ENCODE results near the gene SLBP.

SLBP gene

DNA sequence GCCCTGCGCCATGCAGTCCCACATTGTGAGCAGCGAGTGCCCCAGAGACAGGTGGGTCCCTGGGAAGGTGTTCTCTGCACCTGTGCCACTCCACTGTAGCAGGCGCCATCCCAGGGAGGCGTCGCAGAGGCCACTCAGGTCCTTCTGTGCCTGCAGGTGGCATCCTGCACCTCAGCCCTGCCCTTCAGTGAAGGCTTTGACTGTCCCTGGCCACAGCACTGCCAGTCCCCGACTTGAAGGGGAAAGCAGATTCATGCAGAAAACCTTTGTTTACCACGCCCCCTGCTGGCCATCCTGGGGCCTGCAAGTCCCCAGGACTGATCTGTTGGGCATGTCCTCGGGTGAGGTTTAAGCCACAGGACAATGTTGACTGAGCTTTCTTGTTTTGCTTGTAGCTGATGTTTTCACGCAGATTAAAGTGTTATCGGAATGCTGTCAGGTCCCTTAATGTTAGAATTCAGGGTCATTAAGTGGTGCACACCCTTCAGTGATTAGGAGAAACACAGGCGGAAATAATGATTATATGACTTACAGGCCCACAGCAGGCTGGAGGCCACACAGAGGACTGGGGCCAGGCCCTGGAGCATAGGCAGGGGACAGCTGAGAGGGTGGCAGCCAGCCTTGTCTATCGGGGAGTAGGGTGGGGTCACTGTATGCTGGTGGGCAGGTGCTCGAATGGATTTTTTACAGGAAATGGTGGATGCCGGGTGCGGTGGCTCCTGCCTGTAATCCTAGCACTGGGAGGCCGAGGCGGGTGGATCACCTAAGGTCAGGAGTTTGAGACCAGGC is 14.2 kb upstream of the SLBP start:
- DNase-seq, result peak; percentile 97

DNA sequence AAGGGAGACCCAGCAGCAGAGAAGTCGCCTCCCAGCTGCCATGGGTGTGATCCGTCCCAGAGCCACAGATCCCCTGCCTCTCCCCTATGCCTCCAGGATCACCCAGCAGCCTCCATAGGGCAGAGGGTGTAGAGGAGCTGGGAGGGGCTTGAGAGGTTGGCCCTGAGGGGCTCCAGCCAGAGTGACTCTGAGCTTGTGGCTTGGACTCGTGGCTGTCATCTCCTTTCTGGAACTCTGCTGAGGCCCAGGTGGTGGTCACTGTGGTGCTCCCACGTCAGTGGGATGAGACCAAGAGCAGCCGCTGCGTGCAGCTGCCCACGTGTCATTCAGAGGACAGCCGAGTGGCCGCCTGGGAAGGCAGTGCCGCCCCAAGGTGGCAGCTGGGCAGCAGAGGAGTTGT is 13.4 kb upstream of the SLBP start:
- no peak for DNase-seq

GRCh38 chr4:1723131-1723801 is 11.1 kb upstream of the SLBP start:
- DNase-seq, result peak; percentile 79

DNA sequence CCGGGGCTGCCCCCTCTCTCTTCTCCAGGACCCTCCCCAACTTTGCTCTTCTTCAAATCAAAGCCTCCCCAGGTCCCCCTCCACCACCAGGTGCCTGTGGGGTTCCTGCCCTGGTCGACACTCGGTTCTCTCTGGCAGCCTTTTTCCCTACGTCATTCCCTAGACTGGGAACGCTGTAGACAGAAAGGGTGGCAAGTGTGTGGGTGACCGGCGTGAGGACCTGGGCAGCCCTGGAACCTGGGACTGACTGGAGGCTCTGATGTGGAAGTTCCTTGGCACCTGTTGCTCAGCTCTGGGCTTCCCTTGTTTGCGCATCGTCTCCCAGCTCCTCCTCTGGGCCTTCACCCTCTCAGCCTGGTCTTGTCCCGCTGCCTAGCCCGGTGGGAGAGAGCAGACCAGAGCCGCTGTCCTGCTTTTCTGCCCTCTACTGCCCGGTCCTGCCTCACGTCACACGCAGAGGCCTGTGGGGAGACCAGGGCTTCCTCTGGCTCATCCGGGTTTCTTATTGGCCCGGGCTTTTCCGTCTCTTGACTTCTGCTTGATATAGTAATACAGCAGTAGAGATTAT is 10.5 kb upstream of the SLBP start:
- DNase-seq, result no peak

DNA sequence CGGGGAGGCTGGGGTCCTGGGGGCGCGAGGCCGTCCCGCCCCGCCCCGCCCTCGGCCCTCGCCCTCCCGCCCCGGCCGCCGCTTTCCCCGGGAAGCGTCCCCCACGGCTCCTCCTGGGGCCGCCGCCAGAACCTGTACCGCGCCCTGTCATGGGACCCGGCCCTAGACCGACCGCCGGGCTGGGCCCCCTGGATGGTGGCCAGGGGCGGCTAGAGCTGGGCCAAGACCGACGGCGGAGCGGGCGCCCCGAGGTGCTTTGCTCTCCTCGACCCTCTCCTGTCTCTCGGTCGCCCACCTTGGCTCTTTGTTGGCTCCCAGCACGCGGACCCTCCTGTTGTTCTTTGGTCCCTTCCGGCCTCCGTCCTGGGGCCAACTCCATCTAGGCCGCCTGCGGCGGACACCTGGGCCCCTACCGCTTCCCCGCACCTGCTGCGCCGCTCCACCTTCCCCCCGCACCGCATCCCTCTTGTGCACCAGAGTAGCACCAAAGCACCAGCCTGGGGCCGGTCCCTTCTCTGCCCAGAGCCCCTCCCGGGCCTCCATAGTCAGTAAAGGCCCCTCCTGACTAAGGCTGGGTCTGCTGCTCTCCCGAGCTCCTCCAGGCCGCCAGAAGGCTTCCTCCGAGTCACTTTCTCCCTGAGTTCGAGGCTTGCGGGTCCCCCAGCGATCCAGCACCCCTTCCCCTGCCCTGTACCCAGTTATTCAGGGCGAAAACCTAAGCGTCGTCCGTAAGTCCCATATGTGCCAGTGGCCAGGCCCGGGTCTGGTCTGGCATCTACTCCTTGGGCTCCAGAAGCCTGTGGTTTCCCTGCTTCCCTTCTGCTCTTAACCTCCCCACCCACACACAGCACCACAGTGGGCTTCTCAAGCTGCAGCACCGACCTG is 9.8 kb upstream of the SLBP start:
- no peak for DNase-seq

DNA sequence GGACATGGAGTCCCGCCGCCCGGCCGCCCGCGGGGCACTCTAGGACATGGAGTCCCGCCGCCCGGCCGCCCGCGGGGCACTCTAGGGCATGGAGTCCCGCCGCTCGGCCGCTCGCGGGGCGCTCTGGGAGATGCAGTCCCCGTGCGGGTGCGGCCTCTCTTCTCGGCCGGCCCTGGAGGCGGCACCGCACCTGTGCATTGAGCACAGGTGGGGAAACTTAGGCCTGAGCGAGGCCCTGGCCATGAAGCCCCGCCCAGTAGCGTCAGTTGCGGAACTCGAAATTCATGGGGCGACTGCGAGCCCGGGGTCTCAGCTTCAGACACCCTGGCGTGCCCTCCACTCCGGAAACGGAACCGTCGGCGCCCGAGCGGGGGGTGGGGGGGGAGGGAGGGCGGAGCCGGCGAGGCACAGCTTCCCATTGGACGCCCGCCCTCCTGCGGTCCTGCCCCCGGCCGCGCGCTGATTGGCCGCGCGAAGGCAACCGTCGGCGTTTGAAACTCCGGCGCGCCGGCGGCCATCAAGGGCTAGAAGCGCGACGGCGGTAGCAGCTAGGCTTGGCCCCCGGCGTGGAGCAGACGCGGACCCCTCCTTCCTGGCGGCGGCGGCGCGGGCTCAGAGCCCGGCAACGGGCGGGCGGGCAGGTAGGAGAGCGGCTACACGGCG is 9.0 kb upstream of the SLBP start, which contains the start of the genes TACC3 and TMEM129:
Gene TACC3 (plus strand): TSS at position 519 of the 663 bp plus-strand sequence. CDS start 1,901 bp downstream, outside the sequence.
Gene TMEM129 (minus strand): TSS at position 321 of the 663 bp plus-strand sequence. CDS start 486 bp downstream, outside the sequence.
- peak; percentile 92 for DNase-seq

- peak; percentile 77 for DNase-seq
Observed at GRCh38 chr4:1720163-1720983, 8.3 kb upstream of the SLBP start.

DNA sequence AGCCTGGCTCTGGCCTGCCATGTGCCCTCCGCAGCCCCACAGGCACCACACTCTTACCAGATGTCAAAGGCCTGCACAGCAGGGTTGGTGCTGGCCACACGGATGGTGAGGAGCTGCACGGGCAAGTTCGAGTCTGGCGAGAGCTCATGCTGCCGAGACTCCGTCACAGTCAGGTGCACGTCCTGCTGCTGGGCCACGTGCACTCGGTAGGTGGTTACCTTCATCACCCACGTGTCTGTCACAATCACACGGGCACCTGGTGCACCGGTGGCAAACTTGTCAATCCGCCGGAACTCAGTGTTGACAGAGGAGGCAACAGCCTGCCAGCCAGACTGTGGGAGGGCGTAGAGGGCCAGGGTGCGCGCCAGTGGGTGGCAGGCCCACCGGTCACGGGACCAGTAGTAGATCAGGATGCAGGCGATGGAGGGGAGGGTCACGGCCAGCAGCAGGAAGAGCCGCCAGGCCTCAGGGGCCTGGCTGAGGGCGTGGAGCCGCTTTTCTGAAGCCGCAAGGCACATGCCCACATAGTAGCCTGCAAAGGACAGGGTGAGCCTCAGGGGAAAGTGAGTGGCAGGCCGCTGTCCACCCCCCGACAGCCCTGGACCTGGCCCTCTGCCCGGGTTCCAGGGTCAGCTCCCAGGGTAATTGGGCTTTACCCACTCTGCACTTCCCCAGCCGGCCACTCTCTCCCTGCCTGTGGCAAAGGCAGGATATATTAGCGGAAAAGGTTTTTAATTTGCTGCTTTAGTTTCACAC is 6.2 kb upstream of the SLBP start:
- DNase-seq, result no peak

DNA sequence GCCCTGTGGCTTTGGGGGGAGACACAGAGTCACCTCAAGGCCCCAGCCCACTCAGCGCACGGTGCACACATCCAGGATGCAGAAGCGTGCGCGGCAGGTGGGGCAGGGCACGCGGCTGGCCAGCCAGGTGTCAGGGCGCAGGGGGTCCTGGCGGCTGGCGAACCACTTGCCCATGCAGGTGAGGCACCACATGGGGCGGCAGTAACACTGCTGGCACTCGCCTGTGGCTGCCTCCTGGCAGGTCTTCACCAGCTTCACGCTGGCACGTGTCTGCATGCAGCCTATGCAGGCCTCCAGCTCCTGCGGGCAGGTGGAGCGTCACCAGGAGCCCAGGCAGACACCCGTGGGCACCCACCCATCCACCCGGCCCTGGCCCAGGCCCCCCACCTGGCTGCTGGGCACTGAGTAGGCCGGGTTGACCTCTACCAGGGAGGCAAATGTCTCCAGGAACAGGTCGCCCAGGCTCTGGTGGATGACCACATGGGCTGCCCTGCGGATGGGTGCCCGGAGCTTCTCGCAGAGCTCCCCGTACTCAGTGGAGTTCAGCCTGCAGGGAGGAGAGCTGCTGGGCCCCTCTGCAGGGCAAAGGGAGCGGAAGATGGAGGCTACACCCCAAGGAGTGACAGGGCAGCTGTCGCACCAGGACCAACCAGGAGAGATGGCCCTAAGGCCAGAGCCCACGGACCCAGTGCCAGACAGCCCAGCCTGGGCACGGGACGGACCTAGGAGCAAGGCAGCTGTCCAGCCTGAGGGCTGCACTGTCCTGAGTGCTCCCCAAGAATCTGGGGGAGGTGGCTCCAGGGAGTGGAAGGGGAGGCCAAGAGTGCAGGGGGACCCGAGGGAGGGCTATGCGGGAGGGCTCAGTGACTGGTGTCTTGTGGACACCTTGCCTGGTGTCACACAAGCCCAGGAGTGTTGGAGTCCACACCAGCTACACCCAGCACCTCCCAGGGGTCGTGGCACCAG is 5.3 kb upstream of the SLBP start:
- DNase-seq, result no peak

DNA sequence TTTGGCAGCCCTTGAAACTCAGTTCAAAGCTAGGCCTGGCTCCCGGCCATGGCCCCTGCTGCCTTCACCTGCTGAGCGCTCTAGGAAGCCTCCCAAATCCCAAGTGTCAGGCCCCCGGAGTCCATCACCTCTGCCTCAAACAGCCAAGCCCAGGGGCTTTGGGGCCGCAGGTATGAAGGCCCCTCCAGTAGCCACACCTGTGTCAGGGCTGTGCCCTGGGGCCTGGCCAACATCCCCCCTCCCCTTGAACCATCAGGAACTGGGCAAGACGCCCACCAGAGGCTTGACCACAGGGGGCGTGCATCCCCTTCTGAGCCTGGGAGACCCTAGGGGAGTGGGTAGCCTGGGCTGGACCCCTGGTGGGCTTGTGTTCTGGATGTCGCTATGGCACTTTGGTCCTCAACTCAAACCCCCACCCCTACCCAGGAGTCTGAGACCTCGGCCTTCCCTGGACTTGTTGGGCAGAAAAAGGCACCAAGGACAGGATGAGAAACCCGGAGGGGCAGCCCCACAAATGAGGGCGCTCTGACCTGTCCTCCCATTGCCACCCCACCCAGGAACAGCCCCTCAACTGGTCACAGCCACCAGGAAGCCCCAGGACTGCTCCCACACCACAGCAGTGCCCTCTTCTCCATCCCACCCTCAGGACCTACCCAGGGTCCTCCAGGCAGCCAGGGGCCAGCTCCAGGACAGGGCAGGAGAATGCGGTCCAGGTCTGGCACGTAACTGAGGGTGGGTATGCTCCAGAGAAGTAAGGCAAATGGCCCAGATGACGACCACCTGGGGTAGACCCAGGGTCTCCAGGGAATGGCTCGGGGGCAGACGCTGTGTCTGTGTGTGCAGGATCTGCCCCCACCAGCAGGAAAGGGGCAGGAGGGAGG is 4.2 kb upstream of the SLBP start:
- no peak for DNase-seq

GRCh38 chr4:1715002-1715758 is 3.1 kb upstream of the SLBP start:
- DNase-seq, result no peak

DNA sequence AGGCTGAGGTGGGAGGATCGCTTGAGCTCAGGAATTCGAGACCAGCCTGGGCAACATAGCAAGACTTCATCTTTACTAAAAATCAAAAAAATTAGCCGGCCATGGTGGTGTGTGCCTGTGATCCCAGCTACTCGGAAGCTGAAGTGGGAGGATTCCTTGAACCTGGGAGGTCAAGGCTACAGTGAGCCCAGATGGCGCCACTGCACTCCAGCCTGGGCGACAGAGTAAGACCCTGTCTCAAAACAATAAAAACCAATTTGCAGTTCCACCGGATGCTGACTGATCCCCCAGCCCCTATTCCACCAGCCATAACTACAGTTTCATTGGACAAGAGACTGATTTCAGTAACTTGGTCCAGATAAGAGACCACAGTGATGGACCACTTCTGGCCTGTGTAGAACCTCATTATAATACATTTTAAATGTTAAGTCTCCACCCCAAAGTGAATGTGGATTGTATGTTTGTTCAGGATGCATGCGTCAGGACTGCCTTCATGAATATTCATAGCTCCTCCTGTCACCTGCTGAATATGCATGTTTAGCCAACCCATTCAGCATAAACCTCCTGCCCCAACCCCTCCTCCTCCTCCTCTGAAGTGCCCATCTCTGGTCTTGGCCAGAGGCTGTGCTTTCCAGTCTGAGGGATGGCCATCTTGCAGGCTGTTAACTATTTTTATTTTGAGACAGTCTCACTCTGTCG is 2.3 kb upstream of the SLBP start:
- DNase-seq, result no peak

GRCh38 chr4:1713003-1713851 is 1.1 kb upstream of the SLBP start:
- DNase-seq, result no peak

- peak; percentile 74 for DNase-seq
Observed at GRCh38 chr4:1711571-1712215, 426 bp downstream of the SLBP start.

- no peak for DNase-seq
Observed at GRCh38 chr4:1711055-1711570, 1.0 kb downstream of the SLBP start.
